HepG2 (cell line): ENCODE measurements around the gene PXMP4. TPM values are rescaled to one million over a fixed set of nuclear protein-coding genes. Genes with fewer than 3 reads are reported as not detected.

Experiments
- HCFC1 ChIP-seq: fragments of 150-350 bp; IDR thresholded peaks from 2 replicates; pipeline ENCODE4 v1.6.1; 2014; ENCODE audit warnings: low read depth, low read length
- MEIS2 ChIP-seq: sonication (generic); formaldehyde crosslinking; IDR thresholded peaks from 2 replicates; pipeline ENCODE4 v1.9.0; 2021; ENCODE audit warnings: mild to moderate bottlenecking, missing genetic modification reagents
- MXD4 ChIP-seq: IDR thresholded peaks from 2 replicates; pipeline ENCODE4 v1.6.1; 2016; ENCODE audit warnings: mild to moderate bottlenecking, missing biosample characterization, missing genetic modification reagents
- NFRKB ChIP-seq: fragments of 450-650 bp; IDR thresholded peaks from 2 replicates; pipeline ENCODE4 v1.6.1; 2017
- ZBTB7B ChIP-seq: sonication (generic); formaldehyde crosslinking; IDR thresholded peaks from 2 replicates; pipeline ENCODE4 v1.4.0; 2020; ENCODE audit warnings: missing genetic modification reagents
- ZFY ChIP-seq: sonication (generic); formaldehyde crosslinking; IDR thresholded peaks from 2 replicates; pipeline ENCODE4 v1.4.0; 2020; ENCODE audit warnings: missing genetic modification reagents
- ZNF713 ChIP-seq: sonication (generic); formaldehyde crosslinking; IDR thresholded peaks from 2 replicates; pipeline ENCODE4 v1.4.0; 2020; ENCODE audit warnings: mild to moderate bottlenecking, missing genetic modification reagents
- polyA plus RNA-seq, 8 experiments: library from polyadenylated mRNA; depleted of rRNA in 3 of 8; stranded (reverse) in 7 of 8; unstranded in 1 of 8; fragments of >200 nt; fragmentation: Illumina TruSeq in 4 of 8; extraction: Trizol in 4 of 8; gene quantifications; 2 replicates each; pipeline versions ENCODE4 v1.2.1 to v1.2.3, GENCODE V29; 2011 to 2016; ENCODE audit warnings: low read depth in 4 of 8, missing spikeins in 1 of 8, mixed read lengths in 1 of 8; ENCODE audit not compliant: insufficient read depth in 1 of 8
- total RNA-seq, 5 experiments: library from RNA; depleted of rRNA; stranded (reverse); fragments of >200 nt; fragmentation: Illumina TruSeq; extraction: Trizol; gene quantifications; 2 replicates each; pipeline ENCODE4 v1.2.3, GENCODE V29; 2016; ENCODE audit warnings: low read depth in 1 of 5
- TF ChIP-seq, protein P1 (sequence below): sonication (generic); formaldehyde crosslinking; conservative IDR thresholded peaks from 2 replicates; pipeline ENCODE4 v1.4.0; 2020; ENCODE audit warnings: missing genetic modification reagents
- TF ChIP-seq, protein P2 (sequence below), 2 experiments: IDR thresholded peaks; 2 replicates each; pipeline ENCODE4 v1.6.1; 2011 to 2012; ENCODE audit warnings: low read length in 2 of 2, borderline replicate concordance in 1 of 2, low read depth in 1 of 2, mild to moderate bottlenecking in 1 of 2, moderate library complexity in 1 of 2
- TF ChIP-seq, protein P3 (sequence below): sonication (generic); formaldehyde crosslinking; IDR thresholded peaks from 2 replicates; pipeline ENCODE4 v1.5.1; 2020; ENCODE audit warnings: mild to moderate bottlenecking, missing genetic modification reagents, borderline replicate concordance
- TF ChIP-seq, protein P4 (sequence below): sonication (generic); formaldehyde crosslinking; IDR thresholded peaks from 2 replicates; pipeline ENCODE4 v1.4.0; 2020; ENCODE audit warnings: missing genetic modification reagents
- TF ChIP-seq, protein P5 (sequence below): sonication (generic); formaldehyde crosslinking; IDR thresholded peaks from 2 replicates; pipeline ENCODE4 v1.8.0; 2022; ENCODE audit warnings: mild to moderate bottlenecking, missing genetic modification reagents

Gene PXMP4
- total and polyA plus RNA-seq, 2 of the 13 experiments (the other 11 are each of a cell fraction or from before 2014, with no cell fraction given), result not detected

DNA sequence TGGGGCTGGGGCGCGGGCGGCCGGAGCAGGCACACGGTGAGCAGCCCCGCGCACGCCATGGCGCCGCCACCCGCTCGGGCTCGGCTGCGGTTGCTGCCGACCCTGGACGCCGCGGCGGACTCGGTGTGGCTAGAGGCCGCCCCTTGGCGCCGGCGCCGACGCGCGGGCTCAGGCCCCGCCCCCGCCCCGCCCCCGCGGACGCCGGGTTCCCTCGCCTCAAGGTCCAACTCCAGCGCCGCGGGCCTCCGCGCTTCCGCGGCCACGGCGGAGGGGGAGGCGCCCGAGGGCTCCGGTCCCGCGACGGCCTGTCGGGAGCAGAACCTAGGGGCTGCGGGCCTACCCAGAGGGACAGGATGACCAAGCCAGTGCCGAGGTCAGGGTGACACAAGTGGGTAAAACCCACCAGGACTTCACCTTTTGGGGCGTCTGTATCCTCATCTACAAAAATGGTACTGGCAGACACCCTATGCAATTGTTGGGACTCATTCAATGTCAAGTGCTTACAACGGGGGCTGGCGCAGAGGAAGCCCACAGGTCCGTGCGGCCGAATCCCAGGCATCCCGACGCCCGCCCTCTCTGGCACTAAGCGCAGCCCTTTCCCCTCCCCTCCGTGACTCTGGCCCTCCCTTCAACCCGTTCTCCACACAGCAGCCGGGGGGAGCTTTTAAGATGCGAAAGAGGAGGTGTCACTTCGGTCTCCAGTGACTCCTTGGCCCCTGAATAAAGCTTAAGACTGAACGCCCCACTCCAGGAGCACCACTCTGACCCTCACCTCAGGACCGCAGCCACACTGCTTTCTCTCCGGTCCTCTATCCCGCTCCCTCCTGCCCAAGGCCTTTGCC, 45.6 kb downstream of the PXMP4 start, which contains the start of gene NECAB3 (continued):
- TF ChIP-seq, protein P1, sequence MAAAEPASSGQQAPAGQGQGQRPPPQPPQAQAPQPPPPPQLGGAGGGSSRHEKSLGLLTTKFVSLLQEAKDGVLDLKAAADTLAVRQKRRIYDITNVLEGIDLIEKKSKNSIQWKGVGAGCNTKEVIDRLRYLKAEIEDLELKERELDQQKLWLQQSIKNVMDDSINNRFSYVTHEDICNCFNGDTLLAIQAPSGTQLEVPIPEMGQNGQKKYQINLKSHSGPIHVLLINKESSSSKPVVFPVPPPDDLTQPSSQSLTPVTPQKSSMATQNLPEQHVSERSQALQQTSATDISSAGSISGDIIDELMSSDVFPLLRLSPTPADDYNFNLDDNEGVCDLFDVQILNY (CRISPR knock-in tag), result no peak
- TF ChIP-seq NFRKB (no peak), ZFY (CRISPR knock-in tag) (peak; percentile 95), ZNF713 (peak; percentile 29; the same call in 1 of the 2 replicates), HCFC1 (no peak), MXD4 (CRISPR knock-in tag) (peak; percentile 69), MEIS2 (peak; percentile 83), ZBTB7B (CRISPR knock-in tag) (peak; percentile 82; the same call in 1 of the 2 replicates)
- TF ChIP-seq, protein P2, sequence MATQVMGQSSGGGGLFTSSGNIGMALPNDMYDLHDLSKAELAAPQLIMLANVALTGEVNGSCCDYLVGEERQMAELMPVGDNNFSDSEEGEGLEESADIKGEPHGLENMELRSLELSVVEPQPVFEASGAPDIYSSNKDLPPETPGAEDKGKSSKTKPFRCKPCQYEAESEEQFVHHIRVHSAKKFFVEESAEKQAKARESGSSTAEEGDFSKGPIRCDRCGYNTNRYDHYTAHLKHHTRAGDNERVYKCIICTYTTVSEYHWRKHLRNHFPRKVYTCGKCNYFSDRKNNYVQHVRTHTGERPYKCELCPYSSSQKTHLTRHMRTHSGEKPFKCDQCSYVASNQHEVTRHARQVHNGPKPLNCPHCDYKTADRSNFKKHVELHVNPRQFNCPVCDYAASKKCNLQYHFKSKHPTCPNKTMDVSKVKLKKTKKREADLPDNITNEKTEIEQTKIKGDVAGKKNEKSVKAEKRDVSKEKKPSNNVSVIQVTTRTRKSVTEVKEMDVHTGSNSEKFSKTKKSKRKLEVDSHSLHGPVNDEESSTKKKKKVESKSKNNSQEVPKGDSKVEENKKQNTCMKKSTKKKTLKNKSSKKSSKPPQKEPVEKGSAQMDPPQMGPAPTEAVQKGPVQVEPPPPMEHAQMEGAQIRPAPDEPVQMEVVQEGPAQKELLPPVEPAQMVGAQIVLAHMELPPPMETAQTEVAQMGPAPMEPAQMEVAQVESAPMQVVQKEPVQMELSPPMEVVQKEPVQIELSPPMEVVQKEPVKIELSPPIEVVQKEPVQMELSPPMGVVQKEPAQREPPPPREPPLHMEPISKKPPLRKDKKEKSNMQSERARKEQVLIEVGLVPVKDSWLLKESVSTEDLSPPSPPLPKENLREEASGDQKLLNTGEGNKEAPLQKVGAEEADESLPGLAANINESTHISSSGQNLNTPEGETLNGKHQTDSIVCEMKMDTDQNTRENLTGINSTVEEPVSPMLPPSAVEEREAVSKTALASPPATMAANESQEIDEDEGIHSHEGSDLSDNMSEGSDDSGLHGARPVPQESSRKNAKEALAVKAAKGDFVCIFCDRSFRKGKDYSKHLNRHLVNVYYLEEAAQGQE (IDR thresholded peaks at IDR 0.05; ENCODE audit: borderline replicate concordance in 1 of 2, low read depth in 1 of 2, low read length in 2 of 2), result 0 out of 4 replicates have a peak, but pooled peaks of 1 of the 2 experiments have one; percentile 10
- TF ChIP-seq, protein P3, sequence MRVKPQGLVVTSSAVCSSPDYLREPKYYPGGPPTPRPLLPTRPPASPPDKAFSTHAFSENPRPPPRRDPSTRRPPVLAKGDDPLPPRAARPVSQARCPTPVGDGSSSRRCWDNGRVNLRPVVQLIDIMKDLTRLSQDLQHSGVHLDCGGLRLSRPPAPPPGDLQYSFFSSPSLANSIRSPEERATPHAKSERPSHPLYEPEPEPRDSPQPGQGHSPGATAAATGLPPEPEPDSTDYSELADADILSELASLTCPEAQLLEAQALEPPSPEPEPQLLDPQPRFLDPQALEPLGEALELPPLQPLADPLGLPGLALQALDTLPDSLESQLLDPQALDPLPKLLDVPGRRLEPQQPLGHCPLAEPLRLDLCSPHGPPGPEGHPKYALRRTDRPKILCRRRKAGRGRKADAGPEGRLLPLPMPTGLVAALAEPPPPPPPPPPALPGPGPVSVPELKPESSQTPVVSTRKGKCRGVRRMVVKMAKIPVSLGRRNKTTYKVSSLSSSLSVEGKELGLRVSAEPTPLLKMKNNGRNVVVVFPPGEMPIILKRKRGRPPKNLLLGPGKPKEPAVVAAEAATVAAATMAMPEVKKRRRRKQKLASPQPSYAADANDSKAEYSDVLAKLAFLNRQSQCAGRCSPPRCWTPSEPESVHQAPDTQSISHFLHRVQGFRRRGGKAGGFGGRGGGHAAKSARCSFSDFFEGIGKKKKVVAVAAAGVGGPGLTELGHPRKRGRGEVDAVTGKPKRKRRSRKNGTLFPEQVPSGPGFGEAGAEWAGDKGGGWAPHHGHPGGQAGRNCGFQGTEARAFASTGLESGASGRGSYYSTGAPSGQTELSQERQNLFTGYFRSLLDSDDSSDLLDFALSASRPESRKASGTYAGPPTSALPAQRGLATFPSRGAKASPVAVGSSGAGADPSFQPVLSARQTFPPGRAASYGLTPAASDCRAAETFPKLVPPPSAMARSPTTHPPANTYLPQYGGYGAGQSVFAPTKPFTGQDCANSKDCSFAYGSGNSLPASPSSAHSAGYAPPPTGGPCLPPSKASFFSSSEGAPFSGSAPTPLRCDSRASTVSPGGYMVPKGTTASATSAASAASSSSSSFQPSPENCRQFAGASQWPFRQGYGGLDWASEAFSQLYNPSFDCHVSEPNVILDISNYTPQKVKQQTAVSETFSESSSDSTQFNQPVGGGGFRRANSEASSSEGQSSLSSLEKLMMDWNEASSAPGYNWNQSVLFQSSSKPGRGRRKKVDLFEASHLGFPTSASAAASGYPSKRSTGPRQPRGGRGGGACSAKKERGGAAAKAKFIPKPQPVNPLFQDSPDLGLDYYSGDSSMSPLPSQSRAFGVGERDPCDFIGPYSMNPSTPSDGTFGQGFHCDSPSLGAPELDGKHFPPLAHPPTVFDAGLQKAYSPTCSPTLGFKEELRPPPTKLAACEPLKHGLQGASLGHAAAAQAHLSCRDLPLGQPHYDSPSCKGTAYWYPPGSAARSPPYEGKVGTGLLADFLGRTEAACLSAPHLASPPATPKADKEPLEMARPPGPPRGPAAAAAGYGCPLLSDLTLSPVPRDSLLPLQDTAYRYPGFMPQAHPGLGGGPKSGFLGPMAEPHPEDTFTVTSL (CRISPR knock-in tag), result peak; percentile 82; the same call in 1 of the 2 replicates
- TF ChIP-seq, protein P4, sequence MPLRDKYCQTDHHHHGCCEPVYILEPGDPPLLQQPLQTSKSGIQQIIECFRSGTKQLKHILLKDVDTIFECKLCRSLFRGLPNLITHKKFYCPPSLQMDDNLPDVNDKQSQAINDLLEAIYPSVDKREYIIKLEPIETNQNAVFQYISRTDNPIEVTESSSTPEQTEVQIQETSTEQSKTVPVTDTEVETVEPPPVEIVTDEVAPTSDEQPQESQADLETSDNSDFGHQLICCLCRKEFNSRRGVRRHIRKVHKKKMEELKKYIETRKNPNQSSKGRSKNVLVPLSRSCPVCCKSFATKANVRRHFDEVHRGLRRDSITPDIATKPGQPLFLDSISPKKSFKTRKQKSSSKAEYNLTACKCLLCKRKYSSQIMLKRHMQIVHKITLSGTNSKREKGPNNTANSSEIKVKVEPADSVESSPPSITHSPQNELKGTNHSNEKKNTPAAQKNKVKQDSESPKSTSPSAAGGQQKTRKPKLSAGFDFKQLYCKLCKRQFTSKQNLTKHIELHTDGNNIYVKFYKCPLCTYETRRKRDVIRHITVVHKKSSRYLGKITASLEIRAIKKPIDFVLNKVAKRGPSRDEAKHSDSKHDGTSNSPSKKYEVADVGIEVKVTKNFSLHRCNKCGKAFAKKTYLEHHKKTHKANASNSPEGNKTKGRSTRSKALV (CRISPR knock-in tag), result peak; percentile 73; the same call in 1 of the 2 replicates
- TF ChIP-seq, protein P5, sequence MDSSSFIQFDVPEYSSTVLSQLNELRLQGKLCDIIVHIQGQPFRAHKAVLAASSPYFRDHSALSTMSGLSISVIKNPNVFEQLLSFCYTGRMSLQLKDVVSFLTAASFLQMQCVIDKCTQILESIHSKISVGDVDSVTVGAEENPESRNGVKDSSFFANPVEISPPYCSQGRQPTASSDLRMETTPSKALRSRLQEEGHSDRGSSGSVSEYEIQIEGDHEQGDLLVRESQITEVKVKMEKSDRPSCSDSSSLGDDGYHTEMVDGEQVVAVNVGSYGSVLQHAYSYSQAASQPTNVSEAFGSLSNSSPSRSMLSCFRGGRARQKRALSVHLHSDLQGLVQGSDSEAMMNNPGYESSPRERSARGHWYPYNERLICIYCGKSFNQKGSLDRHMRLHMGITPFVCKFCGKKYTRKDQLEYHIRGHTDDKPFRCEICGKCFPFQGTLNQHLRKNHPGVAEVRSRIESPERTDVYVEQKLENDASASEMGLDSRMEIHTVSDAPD (CRISPR knock-in tag), result 0 out of 2 replicates have a peak, but pooled peaks have one; percentile 65
